ENCODE data around the gene ICAM5. TPM values are rescaled to one million over a fixed set of nuclear protein-coding genes. Genes with fewer than 3 reads are reported as not detected.

ICAM5 gene
- total and polyA plus RNA-seq, 2 donors from 2014 or later: 0.34 to 2.9 TPM

DNA sequence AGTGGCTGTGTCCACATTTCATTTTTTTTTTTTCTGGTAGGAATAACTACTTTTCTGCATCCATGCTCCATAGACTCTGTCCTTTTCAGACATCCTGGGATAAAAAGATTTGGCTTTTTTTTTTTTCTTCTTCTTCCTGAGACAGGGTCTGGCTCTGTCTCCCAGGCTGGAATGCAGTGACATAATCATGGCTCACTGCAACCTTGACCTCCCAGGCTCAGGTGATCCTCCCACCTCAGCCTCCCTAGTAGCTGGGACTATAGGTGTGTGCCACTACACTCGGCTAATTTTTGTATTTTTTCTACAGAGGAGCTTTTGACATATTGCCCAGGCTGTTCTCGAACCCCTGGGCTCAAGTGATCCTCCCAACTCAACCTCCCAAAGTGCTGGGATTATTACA lies 53.7 kb downstream of the ICAM5 start:
- Histone ChIP-seq H3K27me3 (ENCODE audit: control insufficient read depth, insufficient read depth, low read length) (no peaks in the 10 kb centered on the region), H3K4me3 (ENCODE audit: low read length in 3 of 3) (no peak overlapping the region), H3K9ac (ENCODE audit: low read length in 3 of 3) (no peak overlapping the region), H3K27ac (ENCODE audit: low read depth in 2 of 2, low read length in 2 of 2) (no peak overlapping the region), H3K9me3 (ENCODE audit: control insufficient read depth in 2 of 3, insufficient read depth in 1 of 3, low read length in 3 of 3) (no peaks in the 10 kb centered on the region), H3K4me1 (ENCODE audit: control insufficient read depth in 2 of 3, insufficient read depth in 2 of 3, low read depth in 1 of 3, low read length in 3 of 3) (no peaks in the 10 kb centered on the region), H3K36me3 (ENCODE audit: control insufficient read depth in 2 of 3, insufficient read depth in 3 of 3, low read length in 3 of 3) (no peaks in the 10 kb centered on the region)
- DNase-seq (no peak), FAIRE-seq (no peak)
- intact Hi-C loops (cut with DNase I): no loop called here
- TF ChIP-seq, protein P1, sequence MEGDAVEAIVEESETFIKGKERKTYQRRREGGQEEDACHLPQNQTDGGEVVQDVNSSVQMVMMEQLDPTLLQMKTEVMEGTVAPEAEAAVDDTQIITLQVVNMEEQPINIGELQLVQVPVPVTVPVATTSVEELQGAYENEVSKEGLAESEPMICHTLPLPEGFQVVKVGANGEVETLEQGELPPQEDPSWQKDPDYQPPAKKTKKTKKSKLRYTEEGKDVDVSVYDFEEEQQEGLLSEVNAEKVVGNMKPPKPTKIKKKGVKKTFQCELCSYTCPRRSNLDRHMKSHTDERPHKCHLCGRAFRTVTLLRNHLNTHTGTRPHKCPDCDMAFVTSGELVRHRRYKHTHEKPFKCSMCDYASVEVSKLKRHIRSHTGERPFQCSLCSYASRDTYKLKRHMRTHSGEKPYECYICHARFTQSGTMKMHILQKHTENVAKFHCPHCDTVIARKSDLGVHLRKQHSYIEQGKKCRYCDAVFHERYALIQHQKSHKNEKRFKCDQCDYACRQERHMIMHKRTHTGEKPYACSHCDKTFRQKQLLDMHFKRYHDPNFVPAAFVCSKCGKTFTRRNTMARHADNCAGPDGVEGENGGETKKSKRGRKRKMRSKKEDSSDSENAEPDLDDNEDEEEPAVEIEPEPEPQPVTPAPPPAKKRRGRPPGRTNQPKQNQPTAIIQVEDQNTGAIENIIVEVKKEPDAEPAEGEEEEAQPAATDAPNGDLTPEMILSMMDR (IDR thresholded peaks at IDR 0.05; ENCODE audit: borderline replicate concordance, extremely low read depth, insufficient read depth): no peak

DNA sequence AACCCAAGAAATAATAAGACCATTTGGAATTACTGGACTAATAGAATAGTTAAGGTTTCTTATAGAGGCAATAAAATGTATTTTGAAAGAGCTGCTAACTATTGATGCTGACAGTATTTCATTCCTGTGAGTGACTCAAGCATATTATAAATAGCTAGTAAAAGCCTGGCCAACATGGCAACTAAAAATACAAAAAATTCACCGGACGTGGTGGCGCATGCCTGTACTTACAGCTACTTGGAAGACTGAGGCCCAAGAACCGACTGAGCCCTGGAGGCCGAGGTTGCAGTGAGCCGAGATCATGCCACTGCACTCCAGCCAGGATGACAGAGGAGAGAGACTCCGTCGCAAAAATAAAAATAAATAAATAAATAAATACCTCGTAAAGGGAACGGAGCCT lies 55.0 kb downstream of the ICAM5 start:
- intact Hi-C loops (cut with DNase I): no loop called here
- H3K36me3 ChIP-seq (ENCODE audit: control insufficient read depth in 2 of 3, insufficient read depth in 3 of 3, low read length in 3 of 3): no peaks in the 10 kb centered on the region
- H3K27ac ChIP-seq (ENCODE audit: low read depth in 2 of 2, low read length in 2 of 2): no peak overlapping the region
- H3K27me3 ChIP-seq (ENCODE audit: control insufficient read depth, insufficient read depth, low read length): no peaks in the 10 kb centered on the region
- DNase-seq: no peak
- no peaks in the 10 kb centered on the region for H3K9me3 ChIP-seq (ENCODE audit: control insufficient read depth in 2 of 3, insufficient read depth in 1 of 3, low read length in 3 of 3)
- H3K4me3 ChIP-seq (ENCODE audit: low read length in 3 of 3): no peak overlapping the region
- FAIRE-seq: no peak
- H3K9ac ChIP-seq (ENCODE audit: low read length in 3 of 3): no peak overlapping the region
- TF ChIP-seq, protein P1 (IDR thresholded peaks at IDR 0.05; ENCODE audit: borderline replicate concordance, extremely low read depth, insufficient read depth): no peak
- H3K4me1 ChIP-seq (ENCODE audit: control insufficient read depth in 2 of 3, insufficient read depth in 2 of 3, low read depth in 1 of 3, low read length in 3 of 3): no peaks in the 10 kb centered on the region

Other genes with a start within 250 kb of the ICAM5 start
- gene SHFL, start 203.6 kb upstream of the ICAM5 start, total RNA-seq: 42.5 TPM
- gene SHFL, start 203.6 kb upstream of the ICAM5 start, polyA plus RNA-seq (ENCODE audit: insufficient read depth, low read depth, low replicate concordance): 36.4 TPM
- 0.35 TPM for gene ANGPTL6, start 187.3 kb upstream of the ICAM5 start, total RNA-seq
- gene ANGPTL6, start 187.3 kb upstream of the ICAM5 start, polyA plus RNA-seq (ENCODE audit: insufficient read depth, low read depth, low replicate concordance): 0.37 TPM
- gene PPAN, start 183.6 kb upstream of the ICAM5 start, total RNA-seq: 43.2 TPM
- 25.2 TPM for gene PPAN, start 183.6 kb upstream of the ICAM5 start, polyA plus RNA-seq (ENCODE audit: insufficient read depth, low read depth, low replicate concordance)
- gene P2RY11, start 178.3 kb upstream of the ICAM5 start, total RNA-seq: 17.3 TPM
- gene P2RY11, start 178.3 kb upstream of the ICAM5 start, polyA plus RNA-seq (ENCODE audit: insufficient read depth, low read depth, low replicate concordance): 3.7 TPM
- gene EIF3G, start 170.1 kb upstream of the ICAM5 start, total RNA-seq: 172 TPM
- 212 TPM for gene EIF3G, start 170.1 kb upstream of the ICAM5 start, polyA plus RNA-seq (ENCODE audit: insufficient read depth, low read depth, low replicate concordance)
- 64.6 TPM for gene DNMT1, start 95.0 kb upstream of the ICAM5 start, total RNA-seq
- gene DNMT1, start 95.0 kb upstream of the ICAM5 start, polyA plus RNA-seq (ENCODE audit: insufficient read depth, low read depth, low replicate concordance): 15.3 TPM
- gene S1PR2, start 58.6 kb upstream of the ICAM5 start, total RNA-seq: 6.3 TPM
- gene S1PR2, start 58.6 kb upstream of the ICAM5 start, polyA plus RNA-seq (ENCODE audit: insufficient read depth, low read depth, low replicate concordance): 1.5 TPM
- gene MRPL4, start 37.7 kb upstream of the ICAM5 start, total RNA-seq: 44.8 TPM
- 102 TPM for gene MRPL4, start 37.7 kb upstream of the ICAM5 start, polyA plus RNA-seq (ENCODE audit: insufficient read depth, low read depth, low replicate concordance)
- 50.3 TPM for gene ICAM1, start 18.8 kb upstream of the ICAM5 start, total RNA-seq
- 16.3 TPM for gene ICAM1, start 18.8 kb upstream of the ICAM5 start, polyA plus RNA-seq (ENCODE audit: insufficient read depth, low read depth, low replicate concordance)
- 0.85 TPM for gene ICAM4, start 3.0 kb upstream of the ICAM5 start, total RNA-seq
- 1.1 TPM for gene ICAM4, start 3.0 kb upstream of the ICAM5 start, polyA plus RNA-seq (ENCODE audit: insufficient read depth, low read depth, low replicate concordance)
- 4.6 TPM for gene ZGLP1, start 19.9 kb downstream of the ICAM5 start, total RNA-seq
- gene ZGLP1, start 19.9 kb downstream of the ICAM5 start, polyA plus RNA-seq (ENCODE audit: insufficient read depth, low read depth, low replicate concordance): 5.5 TPM
- gene FDX2, start 26.1 kb downstream of the ICAM5 start, total RNA-seq: 20.1 TPM
- 88.4 TPM for gene FDX2, start 26.1 kb downstream of the ICAM5 start, polyA plus RNA-seq (ENCODE audit: insufficient read depth, low read depth, low replicate concordance)
- gene RAVER1, start 43.6 kb downstream of the ICAM5 start, total RNA-seq: 38.4 TPM
- gene RAVER1, start 43.6 kb downstream of the ICAM5 start, polyA plus RNA-seq (ENCODE audit: insufficient read depth, low read depth, low replicate concordance): 9.1 TPM
- gene ICAM3, start 49.7 kb downstream of the ICAM5 start, total RNA-seq: 17.4 TPM
- gene ICAM3, start 49.7 kb downstream of the ICAM5 start, polyA plus RNA-seq (ENCODE audit: insufficient read depth, low read depth, low replicate concordance): 21.8 TPM
- gene TYK2, start 90.6 kb downstream of the ICAM5 start, total RNA-seq: 127 TPM
- 131 TPM for gene TYK2, start 90.6 kb downstream of the ICAM5 start, polyA plus RNA-seq (ENCODE audit: insufficient read depth, low read depth, low replicate concordance)
- 139 TPM for gene CDC37, start 113.6 kb downstream of the ICAM5 start, total RNA-seq
- gene CDC37, start 113.6 kb downstream of the ICAM5 start, polyA plus RNA-seq (ENCODE audit: insufficient read depth, low read depth, low replicate concordance): 149 TPM
- gene PDE4A, start 130.6 kb downstream of the ICAM5 start, total RNA-seq: 17.5 TPM
- 4.5 TPM for gene PDE4A, start 130.6 kb downstream of the ICAM5 start, polyA plus RNA-seq (ENCODE audit: insufficient read depth, low read depth, low replicate concordance)
- gene KEAP1, start 213.4 kb downstream of the ICAM5 start, total RNA-seq: 60.8 TPM
- gene KEAP1, start 213.4 kb downstream of the ICAM5 start, polyA plus RNA-seq (ENCODE audit: insufficient read depth, low read depth, low replicate concordance): 79.4 TPM
- gene S1PR5, start 227.5 kb downstream of the ICAM5 start, total RNA-seq: 0.69 TPM
- 0.84 TPM for gene S1PR5, start 227.5 kb downstream of the ICAM5 start, polyA plus RNA-seq (ENCODE audit: insufficient read depth, low read depth, low replicate concordance)